Testis (tissue), 2 donors: ENCODE results near the gene PAK3.

Source experiments
- POLR2A ChIP-seq: fragments of 450-650 bp; IDR thresholded peaks from one replicate; pipeline ENCODE4 v1.6.1; 2017; ENCODE audit warnings: antibody characterized with exemption, mild to moderate bottlenecking, moderate library complexity
- TF ChIP-seq, protein P1 (sequence below), 3 experiments: fragments of 450-650 bp in 2 of 3; fragments of 200-600 bp in 1 of 3; sonication (generic) in 1 of 3; IDR thresholded peaks; one replicate each; pipeline ENCODE4 v1.5.1; 2016 to 2019; ENCODE audit warnings: antibody characterized with exemption in 3 of 3, mild to moderate bottlenecking in 2 of 3, moderate library complexity in 1 of 3

- TF ChIP-seq, protein P1, sequence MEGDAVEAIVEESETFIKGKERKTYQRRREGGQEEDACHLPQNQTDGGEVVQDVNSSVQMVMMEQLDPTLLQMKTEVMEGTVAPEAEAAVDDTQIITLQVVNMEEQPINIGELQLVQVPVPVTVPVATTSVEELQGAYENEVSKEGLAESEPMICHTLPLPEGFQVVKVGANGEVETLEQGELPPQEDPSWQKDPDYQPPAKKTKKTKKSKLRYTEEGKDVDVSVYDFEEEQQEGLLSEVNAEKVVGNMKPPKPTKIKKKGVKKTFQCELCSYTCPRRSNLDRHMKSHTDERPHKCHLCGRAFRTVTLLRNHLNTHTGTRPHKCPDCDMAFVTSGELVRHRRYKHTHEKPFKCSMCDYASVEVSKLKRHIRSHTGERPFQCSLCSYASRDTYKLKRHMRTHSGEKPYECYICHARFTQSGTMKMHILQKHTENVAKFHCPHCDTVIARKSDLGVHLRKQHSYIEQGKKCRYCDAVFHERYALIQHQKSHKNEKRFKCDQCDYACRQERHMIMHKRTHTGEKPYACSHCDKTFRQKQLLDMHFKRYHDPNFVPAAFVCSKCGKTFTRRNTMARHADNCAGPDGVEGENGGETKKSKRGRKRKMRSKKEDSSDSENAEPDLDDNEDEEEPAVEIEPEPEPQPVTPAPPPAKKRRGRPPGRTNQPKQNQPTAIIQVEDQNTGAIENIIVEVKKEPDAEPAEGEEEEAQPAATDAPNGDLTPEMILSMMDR (IDR thresholded peaks at IDR 0.05), result peak in 2 of 3 experiments; percentile 15 to 21
- no peak for TF ChIP-seq POLR2A
These were observed 68.7 kb downstream of the PAK3 start for GRCh38 chrX:111164728-111165127.
